ENCODE measurements around the gene EXT2.

Gene EXT2

GRCh38 chr11:44250421-44250820, 154.9 kb downstream of the EXT2 start:
- no peak overlapping the region for H3K27ac ChIP-seq
- no peak for TF ChIP-seq CTCF (conservative IDR thresholded peaks at IDR 0.05)

DNA sequence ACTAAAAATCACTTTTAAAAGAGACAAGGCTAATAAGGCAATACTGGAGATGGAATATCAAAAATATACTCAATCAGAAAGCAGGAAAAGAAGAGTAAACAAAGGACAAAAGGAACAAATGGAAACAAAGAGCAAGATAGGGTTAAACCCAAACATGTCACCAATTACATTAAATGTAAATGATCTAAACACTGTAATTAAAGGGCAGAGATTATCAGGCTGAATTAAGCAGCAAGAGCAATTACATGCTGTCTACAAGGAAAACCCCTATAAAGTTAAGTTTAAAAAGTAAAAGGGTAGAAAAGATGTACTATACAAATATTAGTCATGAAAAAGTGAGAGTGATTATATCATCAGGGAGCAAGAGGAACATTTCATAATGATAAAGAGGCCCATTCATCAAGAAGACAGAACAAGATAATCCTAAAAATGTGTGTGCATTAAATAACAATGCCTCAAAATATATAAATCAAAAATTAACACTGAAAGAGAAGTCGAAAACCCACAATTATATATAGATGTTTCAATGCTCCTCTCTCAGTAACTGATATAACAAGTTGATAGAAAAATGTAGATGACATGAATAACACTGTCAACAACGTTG, 157.6 kb downstream of the EXT2 start:
- H3K27ac ChIP-seq: no peak overlapping the region
- TF ChIP-seq CTCF (conservative IDR thresholded peaks at IDR 0.05): no peak

DNA sequence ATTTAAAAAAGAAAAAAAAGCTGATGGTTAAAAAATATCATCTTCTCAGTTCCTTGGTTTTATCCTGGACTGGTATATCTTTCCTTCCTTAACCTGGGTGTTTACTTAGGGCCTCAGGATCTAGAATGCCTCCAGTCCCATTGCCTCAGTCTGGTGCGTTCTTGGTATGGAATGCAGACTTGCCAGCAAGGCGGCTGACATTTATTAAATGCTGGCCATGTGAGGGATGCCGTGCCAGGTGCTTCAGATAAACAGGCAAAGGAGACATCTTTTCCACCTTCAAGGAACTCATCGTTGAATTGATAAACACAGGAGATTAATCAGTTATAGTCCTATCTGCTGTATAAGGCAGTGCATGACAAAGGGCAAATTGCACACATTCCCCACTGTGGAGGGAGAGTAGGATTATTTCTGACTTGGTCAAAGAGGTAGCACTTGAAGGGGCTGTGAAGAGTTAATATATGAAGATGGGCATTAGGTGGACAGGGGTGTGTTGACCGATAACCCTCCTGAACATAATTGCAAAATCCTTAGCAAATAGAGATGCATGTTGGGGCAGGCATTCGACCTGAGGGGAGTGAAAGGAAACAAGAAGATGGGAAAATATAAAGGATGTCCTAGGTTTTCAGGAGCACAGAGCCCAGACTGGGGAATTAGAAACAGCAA, 160.1 kb downstream of the EXT2 start:
- H3K27ac ChIP-seq: no peak overlapping the region
- TF ChIP-seq CTCF (conservative IDR thresholded peaks at IDR 0.05): no peak

GRCh38 chr11:44256673-44257291, 161.3 kb downstream of the EXT2 start:
- no peak for TF ChIP-seq CTCF (conservative IDR thresholded peaks at IDR 0.05)
- H3K27ac ChIP-seq: no peak overlapping the region

- no peak for TF ChIP-seq CTCF (conservative IDR thresholded peaks at IDR 0.05)
- no peak overlapping the region for H3K27ac ChIP-seq
Observed at GRCh38 chr11:44257338-44258189, 162.1 kb downstream of the EXT2 start.

DNA sequence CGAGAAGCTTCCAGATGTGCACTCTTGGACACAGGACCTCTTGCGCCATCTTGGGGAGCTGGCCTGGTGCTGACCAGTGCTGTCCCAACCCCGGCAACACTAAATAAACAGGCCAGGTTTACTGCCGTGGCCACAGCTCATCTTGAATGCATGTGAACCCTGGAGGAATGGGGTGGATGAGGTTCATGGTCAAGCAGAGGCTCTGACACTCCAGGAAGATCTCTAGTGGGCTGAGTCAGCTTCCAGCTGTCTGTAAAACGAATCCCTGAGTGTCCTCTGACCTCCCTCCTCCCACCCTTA, 162.7 kb downstream of the EXT2 start:
- H3K27ac ChIP-seq: no peak overlapping the region
- TF ChIP-seq CTCF (conservative IDR thresholded peaks at IDR 0.05): no peak

DNA sequence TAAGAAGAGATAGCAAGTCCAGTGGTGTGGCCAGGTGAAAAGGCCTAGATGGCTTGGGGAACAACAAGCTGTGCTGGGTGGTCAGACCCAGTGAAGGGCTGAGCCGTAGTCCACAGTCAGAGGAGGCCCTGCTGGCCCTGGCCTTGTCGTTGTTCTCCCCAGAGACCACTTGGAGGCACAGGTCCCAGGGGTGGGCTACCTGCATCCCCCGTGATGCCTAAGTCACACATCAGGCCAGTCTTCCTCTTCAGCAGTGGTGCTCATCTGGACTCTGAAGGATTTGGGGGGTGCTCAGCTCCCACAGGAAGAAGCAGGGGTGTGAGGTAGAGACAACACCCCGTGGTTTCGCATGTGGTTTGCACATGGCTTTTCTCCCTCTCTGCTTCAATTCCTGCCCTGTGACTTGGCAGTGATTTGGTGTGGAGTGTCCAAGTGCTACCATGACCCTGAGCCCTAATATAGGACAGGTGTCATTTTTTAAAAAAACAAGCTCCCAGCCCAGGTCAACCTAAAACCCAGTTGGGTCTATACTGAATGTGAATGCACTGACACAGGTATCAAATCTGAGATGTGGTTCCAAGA, 163.5 kb downstream of the EXT2 start:
- no peak overlapping the region for H3K27ac ChIP-seq
- no peak for TF ChIP-seq CTCF (conservative IDR thresholded peaks at IDR 0.05)
